HTERT RPE-1 (cell line): ENCODE results near the gene DPYSL5.

ENCODE experiments used
- in situ Hi-C: fragments of 300-500 bp; cut with MboI; formaldehyde crosslinking; loops from 4 replicates; pipeline ENCODE4 v1.14.3; 2020; ENCODE audit warnings: low sequenced_read_pairs

The DPYSL5 gene

DNA sequence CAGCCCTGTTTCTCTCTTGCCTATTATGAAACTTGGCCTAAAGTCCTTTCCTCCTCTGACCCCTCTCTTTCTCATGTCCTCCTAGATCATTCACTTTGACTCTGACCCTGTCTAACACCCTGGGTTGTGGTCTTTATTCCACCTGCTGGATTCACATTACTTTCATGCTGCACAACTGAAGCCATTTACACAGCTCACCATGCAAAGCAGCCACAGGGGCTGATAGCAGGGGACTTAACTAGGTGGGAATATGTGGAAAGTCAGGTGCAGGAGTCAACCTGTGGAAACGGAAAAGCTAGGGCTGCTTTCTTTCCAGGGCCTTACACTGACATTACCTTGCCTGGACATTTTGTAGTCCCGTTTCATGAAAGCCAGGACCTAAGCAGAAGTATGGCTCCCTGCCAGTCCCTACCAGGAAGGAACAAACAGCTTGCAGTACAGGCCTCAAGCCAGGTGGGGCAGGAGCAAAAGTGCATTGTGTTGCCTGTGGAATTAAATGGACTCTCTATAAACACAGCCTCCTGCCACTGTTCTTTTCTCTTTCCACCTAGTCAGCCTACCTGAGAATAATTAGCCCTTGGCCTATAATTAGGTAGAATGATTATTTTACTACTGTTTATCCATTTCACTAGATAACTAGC, 134.3 kb downstream of the DPYSL5 start:
- in situ Hi-C loops = no loop called here

DNA sequence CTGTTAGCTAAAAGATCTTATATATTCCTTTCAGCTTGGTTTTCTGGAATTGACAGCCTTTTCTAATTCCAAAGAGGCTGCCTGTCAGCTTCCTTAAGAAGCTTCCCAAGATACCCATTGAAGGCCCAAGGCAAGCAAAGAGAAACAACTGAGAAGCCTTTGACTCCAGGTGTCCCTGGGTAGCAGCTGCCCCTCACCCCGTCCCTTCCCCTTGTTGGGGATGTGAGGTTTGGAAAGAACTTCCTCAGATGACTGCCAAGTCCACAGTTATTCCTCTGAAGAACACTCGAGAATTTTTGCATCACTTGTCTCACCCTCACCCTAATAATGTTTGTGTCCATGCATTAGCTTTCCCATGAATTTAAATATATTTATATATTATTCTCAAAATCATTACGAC, 135.8 kb downstream of the DPYSL5 start:
- in situ Hi-C loops = no loop called here

DNA sequence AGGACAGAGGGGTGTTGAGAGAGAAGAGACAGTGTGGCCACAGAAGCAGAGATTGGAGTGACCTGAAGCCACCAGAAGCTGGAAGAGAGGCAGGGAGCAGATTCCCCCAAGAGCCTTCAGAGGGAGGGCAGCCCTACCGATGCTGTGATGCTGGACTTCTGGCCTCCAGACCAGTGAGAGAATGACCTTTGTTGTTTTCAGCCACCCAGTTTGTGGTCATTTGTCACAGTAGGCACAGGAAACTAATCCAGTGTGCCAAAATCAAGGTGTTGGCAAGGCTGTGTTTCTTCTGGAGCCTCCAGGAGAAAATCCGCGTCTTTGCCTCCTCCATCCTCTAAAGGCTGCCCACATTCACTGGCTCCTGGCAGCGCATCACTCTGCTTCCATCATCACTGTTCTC, 137.9 kb downstream of the DPYSL5 start:
- in situ Hi-C loops = no loop called here

DNA sequence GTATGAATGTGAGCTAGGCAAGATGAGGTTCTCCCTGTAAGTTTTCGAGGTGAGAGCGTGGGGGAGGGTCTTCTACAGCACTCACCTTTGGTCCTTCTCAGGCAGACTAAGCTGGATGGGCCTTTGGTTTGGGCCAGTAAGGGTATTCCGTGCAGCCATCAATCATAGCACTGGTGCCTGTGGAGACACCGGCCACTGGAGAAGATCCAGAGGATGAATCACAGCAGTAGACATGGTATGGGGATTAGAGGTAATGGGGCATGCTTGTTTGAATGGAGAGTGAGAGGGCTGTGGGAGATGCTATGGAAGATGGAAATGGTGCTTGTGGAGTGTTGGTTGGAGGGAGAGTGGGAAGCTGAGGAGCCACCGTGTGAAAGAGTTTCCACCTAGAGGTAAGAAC, 138.6 kb downstream of the DPYSL5 start:
- in situ Hi-C loops = no loop called here

DNA sequence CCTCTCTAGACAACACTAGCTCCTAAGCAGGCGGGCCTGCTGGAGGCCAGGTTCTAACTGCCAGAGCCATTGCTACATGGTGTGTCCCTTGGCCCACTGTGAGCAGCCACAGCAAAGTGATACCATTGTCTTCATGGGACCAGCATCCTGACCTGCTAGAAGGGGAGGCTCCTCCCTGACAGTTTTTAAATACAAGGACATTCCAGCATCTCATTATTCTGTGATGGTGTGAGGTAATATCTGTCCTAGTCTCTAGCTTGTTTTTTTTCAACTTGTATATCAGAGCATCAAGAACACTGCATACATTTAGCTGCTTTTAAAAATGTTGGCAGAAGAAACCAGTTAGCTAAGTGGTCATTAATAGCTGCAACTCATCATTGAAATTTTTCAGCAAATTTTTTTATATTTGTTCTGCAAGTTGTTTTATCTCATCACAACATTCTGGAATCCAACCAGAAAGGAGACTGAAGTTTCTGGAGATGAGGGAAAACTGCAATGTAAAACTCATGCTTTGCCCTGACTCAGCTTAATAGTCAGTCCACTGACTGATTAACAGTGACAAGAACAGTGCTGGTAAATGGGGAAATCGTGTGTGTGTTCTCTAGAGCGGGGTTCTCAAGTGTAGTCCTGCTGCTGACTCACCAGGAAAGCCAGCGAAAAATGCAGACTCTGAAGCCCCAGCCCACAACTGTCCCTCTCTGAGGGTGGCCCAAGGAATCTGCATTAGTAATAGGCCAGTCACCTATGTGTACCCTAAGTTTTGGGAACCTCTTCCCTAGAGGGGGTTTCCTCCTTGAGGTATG, 140.3 kb downstream of the DPYSL5 start:
- in situ Hi-C loops = no loop called here

DNA sequence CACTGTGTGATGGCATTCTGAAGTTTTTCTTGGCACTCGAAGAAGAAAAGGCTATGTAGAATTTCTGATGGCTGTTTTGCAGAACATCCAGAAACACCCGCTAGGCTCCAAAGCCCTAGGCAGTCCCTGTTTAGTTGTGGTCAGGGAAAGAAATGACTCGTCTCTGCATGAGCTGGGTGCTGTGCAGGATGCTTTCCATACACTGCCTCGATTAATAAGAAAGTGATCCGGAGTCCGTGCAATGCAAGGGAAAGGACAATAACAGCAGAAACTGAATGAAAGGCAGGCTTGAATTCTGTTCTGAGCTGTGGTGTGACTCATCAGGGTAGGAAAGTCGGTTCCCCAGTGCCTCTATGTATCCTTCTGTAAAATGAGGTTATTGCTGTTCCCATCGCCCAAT, 141.2 kb downstream of the DPYSL5 start:
- in situ Hi-C loops = no loop called here

DNA sequence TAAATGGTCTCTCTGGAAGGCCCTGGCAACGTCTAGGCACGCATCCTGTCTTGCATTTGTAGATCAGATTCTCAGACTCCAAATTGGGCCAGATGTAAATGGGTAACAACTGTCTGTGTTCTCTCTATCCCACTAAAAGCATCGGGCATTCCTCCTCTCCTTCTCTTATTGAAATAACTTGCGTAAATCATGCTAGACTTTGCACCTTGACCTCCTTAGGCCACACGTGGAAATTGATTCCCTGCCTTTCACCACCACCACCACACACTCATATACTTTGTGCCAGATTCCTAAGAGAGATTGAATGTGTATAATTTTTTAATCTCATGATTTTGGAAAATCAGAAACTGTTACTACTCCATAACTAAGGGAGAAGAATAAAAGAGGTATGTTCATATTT, 143.8 kb downstream of the DPYSL5 start:
- in situ Hi-C loops = no loop called here

DNA sequence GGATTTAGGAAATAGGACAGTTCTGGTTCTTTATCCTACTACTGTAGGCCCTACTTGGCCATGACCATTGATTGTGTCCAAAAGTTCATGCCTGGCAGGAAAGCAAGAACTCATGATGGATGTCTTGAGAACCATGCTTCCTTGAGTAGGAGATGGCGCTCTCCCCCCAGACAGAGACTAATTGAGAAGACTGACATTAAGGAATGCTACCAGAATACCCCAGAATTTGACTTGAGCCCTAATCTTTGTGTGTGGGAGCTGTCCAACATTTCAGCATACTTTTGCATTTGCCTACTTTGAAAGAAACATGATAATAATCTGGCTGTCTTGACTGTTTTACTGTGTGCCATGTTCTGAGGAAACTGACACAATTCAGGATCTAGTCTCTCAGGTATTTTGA, 145.8 kb downstream of the DPYSL5 start:
- in situ Hi-C loops = no loop called here

DNA sequence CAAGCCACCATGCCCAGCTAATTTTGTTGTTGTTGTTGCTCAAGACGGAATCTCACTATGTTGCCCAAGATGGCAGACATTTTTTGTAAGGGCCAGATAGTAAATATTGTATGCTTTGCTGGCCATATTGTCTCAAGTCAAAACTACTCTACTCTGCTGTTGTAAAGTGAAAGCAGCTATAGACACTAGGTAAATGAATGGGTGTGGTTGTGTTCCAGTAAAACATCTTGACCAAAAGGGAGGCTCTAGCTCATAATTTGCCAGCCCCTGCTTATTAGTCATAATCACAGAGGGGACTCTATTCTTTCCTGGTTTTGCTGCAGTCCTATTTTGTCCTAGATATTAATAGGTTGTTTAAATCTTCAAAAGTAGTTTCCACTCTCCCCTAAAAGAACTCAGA, 147.1 kb downstream of the DPYSL5 start:
- in situ Hi-C loops = no loop called here

DNA sequence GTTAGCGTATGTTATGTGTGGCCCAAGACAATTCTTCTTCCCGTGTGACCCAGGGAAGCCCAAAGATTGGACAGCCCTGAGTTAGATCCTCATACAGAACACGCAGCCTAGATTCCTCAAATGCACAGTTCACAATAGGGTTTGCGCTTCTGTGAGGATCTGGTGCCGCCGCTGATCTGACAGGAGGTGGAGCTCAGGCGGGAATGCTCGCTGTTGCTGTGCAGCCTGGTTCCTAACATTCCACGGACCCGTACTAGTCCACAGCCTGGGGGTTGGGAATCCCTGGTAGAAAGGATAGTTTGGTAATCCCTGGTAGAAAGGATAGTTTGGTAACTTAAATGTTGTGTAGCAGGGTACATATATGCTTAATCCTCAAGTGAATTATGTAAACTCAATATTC, 149.5 kb downstream of the DPYSL5 start:
- in situ Hi-C loops = no loop called here

DNA sequence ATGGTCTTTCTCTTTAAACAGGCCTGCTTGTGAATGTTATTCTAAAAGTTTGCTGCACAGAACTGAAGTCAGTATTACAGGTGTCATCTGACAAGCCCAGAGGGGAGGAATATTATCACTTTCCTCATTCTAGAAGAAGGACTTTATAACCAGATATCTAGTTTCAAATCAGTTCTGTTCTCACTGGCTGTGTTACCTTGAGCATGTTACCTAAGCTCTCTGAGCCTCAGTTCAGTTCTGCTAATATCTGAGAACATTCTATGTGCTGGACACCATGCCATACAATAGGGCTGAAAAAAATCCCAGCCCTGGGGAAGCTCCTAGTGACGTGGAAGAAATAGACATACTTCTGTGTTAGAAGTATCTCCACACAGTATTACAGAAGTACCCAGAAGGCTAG, 150.4 kb downstream of the DPYSL5 start:
- in situ Hi-C loops = no loop called here
